ENCODE results near the gene TSKU.

TSKU gene

GRCh38 chr11:76752321-76753143 is 30.6 kb upstream of the TSKU start:
- DNase-seq, result no peak

GRCh38 chr11:76753449-76753848 is 29.7 kb upstream of the TSKU start:
- DNase-seq, result no peak

GRCh38 chr11:76753950-76754349 is 29.2 kb upstream of the TSKU start:
- no peak for DNase-seq

- DNase-seq, result no peak
Measured at GRCh38 chr11:76756341-76756741, 26.8 kb upstream of the TSKU start.

GRCh38 chr11:76758311-76758710 is 24.8 kb upstream of the TSKU start:
- DNase-seq, result no peak

- DNase-seq, result no peak
Measured at GRCh38 chr11:76759092-76759491, 24.1 kb upstream of the TSKU start.

GRCh38 chr11:76759517-76759916 is 23.6 kb upstream of the TSKU start:
- no peak for DNase-seq

GRCh38 chr11:76760236-76760635 is 22.9 kb upstream of the TSKU start:
- DNase-seq, result no peak

GRCh38 chr11:76761718-76762355 is 21.3 kb upstream of the TSKU start:
- no peak for DNase-seq

- no peak for DNase-seq
Measured at GRCh38 chr11:76762356-76762752, 20.8 kb upstream of the TSKU start.

- no peak for DNase-seq
Measured at GRCh38 chr11:76762867-76763572, 20.1 kb upstream of the TSKU start.

- DNase-seq, result no peak
Measured at GRCh38 chr11:76763573-76764346, 19.4 kb upstream of the TSKU start.

GRCh38 chr11:76764941-76765665 is 18.1 kb upstream of the TSKU start:
- no peak for DNase-seq

- DNase-seq, result no peak
Measured at GRCh38 chr11:76765863-76766350, 17.2 kb upstream of the TSKU start.

- no peak for DNase-seq
Measured at GRCh38 chr11:76766521-76766920, 16.6 kb upstream of the TSKU start.

GRCh38 chr11:76767659-76768058 is 15.5 kb upstream of the TSKU start:
- no peak for DNase-seq

- DNase-seq, result no peak
Measured at GRCh38 chr11:76768088-76768908, 14.9 kb upstream of the TSKU start.

GRCh38 chr11:76768909-76769560 is 14.1 kb upstream of the TSKU start:
- DNase-seq, result no peak

GRCh38 chr11:76769645-76770586 is 13.2 kb upstream of the TSKU start:
- no peak for DNase-seq
